ENCODE measurements around the gene TAB2. TPM values are rescaled to one million over a fixed set of nuclear protein-coding genes. Genes with fewer than 3 reads are reported as not detected.
"Not testable (repeated sequence)": the region's sequence is repeated elsewhere in the genome, so short reads cannot be mapped to it uniquely, and the experiment has no call there.

The TAB2 gene
- total RNA-seq, 1 donor from 2014 or later = 25.1 TPM

- H3K4me1 ChIP-seq (ENCODE audit: control insufficient read depth in 3 of 3, insufficient read depth in 3 of 3, low read length in 3 of 3) = peaks cover 19 to 25% (median 24%) of the 10 kb centered on the region in 3 donors
Measured at GRCh38 chr6:149456311-149457021, 139.0 kb downstream of the TAB2 start.

GRCh38 chr6:149457316-149457884 lies 139.9 kb downstream of the TAB2 start:
- Histone ChIP-seq H3K4me1 (ENCODE audit: control insufficient read depth in 3 of 3, insufficient read depth in 3 of 3, low read length in 3 of 3) (peaks cover 19 to 25% (median 24%) of the 10 kb centered on the region in 3 donors), H3K4me3 (ENCODE audit: low read length in 3 of 3) (no peak overlapping the region), H3K27ac (ENCODE audit: low read depth, low read length) (no peak overlapping the region), H3K9ac (ENCODE audit: low read depth in 1 of 3, low read length in 3 of 3) (no peak overlapping the region), H3K9me3 (ENCODE audit: control insufficient read depth in 3 of 3, low read length in 3 of 3) (no peaks in the 10 kb centered on the region), H3K27me3 (ENCODE audit: control insufficient read depth in 3 of 3, insufficient read depth in 3 of 3, low read length in 3 of 3) (peaks cover 0 to 3% (median under 1%) of the 10 kb centered on the region in 3 donors), H3K36me3 (ENCODE audit: control insufficient read depth in 3 of 3, insufficient read depth in 3 of 3, low read length in 3 of 3) (no peaks in the 10 kb centered on the region)

More at GRCh38 chr6:149456311-149457021, 139.0 kb downstream of the TAB2 start:
- Histone ChIP-seq H3K9ac (ENCODE audit: low read depth in 1 of 3, low read length in 3 of 3) (no peak overlapping the region), H3K36me3 (ENCODE audit: control insufficient read depth in 3 of 3, insufficient read depth in 3 of 3, low read length in 3 of 3) (no peaks in the 10 kb centered on the region), H3K27me3 (ENCODE audit: control insufficient read depth in 3 of 3, insufficient read depth in 3 of 3, low read length in 3 of 3) (peaks cover 0 to 5% (median 3%) of the 10 kb centered on the region in 3 donors), H3K4me3 (ENCODE audit: low read length in 3 of 3) (no peak overlapping the region), H3K9me3 (ENCODE audit: control insufficient read depth in 3 of 3, low read length in 3 of 3) (no peaks in the 10 kb centered on the region), H3K27ac (ENCODE audit: low read depth, low read length) (no peak overlapping the region)

GRCh38 chr6:149458196-149458595 lies 140.7 kb downstream of the TAB2 start:
- Histone ChIP-seq H3K27ac (ENCODE audit: low read depth, low read length) (no peak overlapping the region), H3K27me3 (ENCODE audit: control insufficient read depth in 3 of 3, insufficient read depth in 3 of 3, low read length in 3 of 3) (peaks cover 0 to 3% (median 0%) of the 10 kb centered on the region in 3 donors), H3K4me1 (ENCODE audit: control insufficient read depth in 3 of 3, insufficient read depth in 3 of 3, low read length in 3 of 3) (peaks cover 17 to 23% (median 21%) of the 10 kb centered on the region in 3 donors), H3K9ac (ENCODE audit: low read depth in 1 of 3, low read length in 3 of 3) (no peak overlapping the region), H3K36me3 (ENCODE audit: control insufficient read depth in 3 of 3, insufficient read depth in 3 of 3, low read length in 3 of 3) (no peaks in the 10 kb centered on the region), H3K4me3 (ENCODE audit: low read length in 3 of 3) (no peak overlapping the region), H3K9me3 (ENCODE audit: control insufficient read depth in 3 of 3, low read length in 3 of 3) (no peaks in the 10 kb centered on the region)

GRCh38 chr6:149458806-149459205 lies 141.3 kb downstream of the TAB2 start:
- Histone ChIP-seq H3K4me3 (ENCODE audit: low read length in 3 of 3) (no peak overlapping the region), H3K4me1 (ENCODE audit: control insufficient read depth in 3 of 3, insufficient read depth in 3 of 3, low read length in 3 of 3) (peaks cover 12 to 18% (median 17%) of the 10 kb centered on the region in 3 donors), H3K27me3 (ENCODE audit: control insufficient read depth in 3 of 3, insufficient read depth in 3 of 3, low read length in 3 of 3) (peaks cover 0 to 3% (median 0%) of the 10 kb centered on the region in 3 donors), H3K9me3 (ENCODE audit: control insufficient read depth in 3 of 3, low read length in 3 of 3) (no peaks in the 10 kb centered on the region), H3K36me3 (ENCODE audit: control insufficient read depth in 3 of 3, insufficient read depth in 3 of 3, low read length in 3 of 3) (no peaks in the 10 kb centered on the region), H3K9ac (ENCODE audit: low read depth in 1 of 3, low read length in 3 of 3) (no peak overlapping the region), H3K27ac (ENCODE audit: low read depth, low read length) (no peak overlapping the region)

- Histone ChIP-seq H3K27ac (ENCODE audit: low read depth, low read length) (no peak overlapping the region), H3K36me3 (ENCODE audit: control insufficient read depth in 3 of 3, insufficient read depth in 3 of 3, low read length in 3 of 3) (no peaks in the 10 kb centered on the region), H3K9ac (ENCODE audit: low read depth in 1 of 3, low read length in 3 of 3) (no peak overlapping the region), H3K4me1 (ENCODE audit: control insufficient read depth in 3 of 3, insufficient read depth in 3 of 3, low read length in 3 of 3) (peaks cover 5 to 15% (median 8%) of the 10 kb centered on the region in 3 donors), H3K9me3 (ENCODE audit: control insufficient read depth in 3 of 3, low read length in 3 of 3) (no peaks in the 10 kb centered on the region), H3K4me3 (ENCODE audit: low read length in 3 of 3) (no peak overlapping the region), H3K27me3 (ENCODE audit: control insufficient read depth in 3 of 3, insufficient read depth in 3 of 3, low read length in 3 of 3) (peaks cover 0 to 5% (median 2%) of the 10 kb centered on the region in 3 donors)
Measured at GRCh38 chr6:149459761-149460160, 142.2 kb downstream of the TAB2 start.

- H3K36me3 ChIP-seq (ENCODE audit: control insufficient read depth in 3 of 3, insufficient read depth in 3 of 3, low read length in 3 of 3); H3K27ac ChIP-seq (ENCODE audit: low read depth, low read length); H3K27me3 ChIP-seq (ENCODE audit: control insufficient read depth in 3 of 3, insufficient read depth in 3 of 3, low read length in 3 of 3); H3K4me3 ChIP-seq (ENCODE audit: low read length in 3 of 3); H3K9ac ChIP-seq (ENCODE audit: low read depth in 1 of 3, low read length in 3 of 3); H3K9me3 ChIP-seq (ENCODE audit: control insufficient read depth in 3 of 3, low read length in 3 of 3): not testable (repeated sequence)
- H3K4me1 ChIP-seq (ENCODE audit: control insufficient read depth in 3 of 3, insufficient read depth in 3 of 3, low read length in 3 of 3) = peaks cover under 1 to 10% (median 4%) of the 10 kb centered on the region in 3 donors
Measured at GRCh38 chr6:149460249-149460648, 142.7 kb downstream of the TAB2 start.

Small RNAs within 50 kb of the gene (small RNA-seq; reads per million reads assigned to genes)
- gene RN7SL234P = not detected

Other genes starting within 250 kb of the TAB2 start
- 0.52 TPM for gene SUMO4, start 82.5 kb downstream of the TAB2 start, total RNA-seq
- gene ZC3H12D, start 167.3 kb downstream of the TAB2 start, total RNA-seq = 1.0 TPM
- gene PPIL4, start 228.3 kb downstream of the TAB2 start, total RNA-seq = 19.3 TPM
- 41.2 TPM for gene GINM1, start 248.7 kb downstream of the TAB2 start, total RNA-seq